Neural progenitor cell (in vitro differentiated cells): Measurements from ENCODE around the gene GUCD1.

Experiments
- CTCF ChIP-seq: fragments of 200-600 bp; sonication (generic); IDR thresholded peaks from 2 replicates; pipeline ENCODE4 v1.5.1; 2017; ENCODE audit warnings: antibody characterized with exemption, mild to moderate bottlenecking
- EZH2 ChIP-seq: fragments of 200-600 bp; sonication (generic); IDR thresholded peaks from 2 replicates; pipeline ENCODE4 v1.6.1; 2017; ENCODE audit warnings: antibody characterized with exemption, mild to moderate bottlenecking, moderate library complexity
- EZH2phosphoT487 ChIP-seq: fragments of 200-600 bp; sonication (generic); IDR thresholded peaks from 2 replicates; pipeline ENCODE4 v1.6.1; 2017; ENCODE audit warnings: antibody characterized with exemption

GRCh38 chr22:24578355-24579257, 23.7 kb upstream of the GUCD1 start:
- TF ChIP-seq CTCF (no peak), EZH2 (no peak), EZH2phosphoT487 (no peak)
